ENCODE results near the gene D2HGDH. TPM values are rescaled to one million over a fixed set of nuclear protein-coding genes. Genes with fewer than 3 reads are reported as not detected.

Gene D2HGDH
- total and polyA plus RNA-seq, 2 of the 8 experiments (the other 6 are each of a cell fraction or from before 2014, with no cell fraction given): 3.4 to 8.1 TPM

DNA sequence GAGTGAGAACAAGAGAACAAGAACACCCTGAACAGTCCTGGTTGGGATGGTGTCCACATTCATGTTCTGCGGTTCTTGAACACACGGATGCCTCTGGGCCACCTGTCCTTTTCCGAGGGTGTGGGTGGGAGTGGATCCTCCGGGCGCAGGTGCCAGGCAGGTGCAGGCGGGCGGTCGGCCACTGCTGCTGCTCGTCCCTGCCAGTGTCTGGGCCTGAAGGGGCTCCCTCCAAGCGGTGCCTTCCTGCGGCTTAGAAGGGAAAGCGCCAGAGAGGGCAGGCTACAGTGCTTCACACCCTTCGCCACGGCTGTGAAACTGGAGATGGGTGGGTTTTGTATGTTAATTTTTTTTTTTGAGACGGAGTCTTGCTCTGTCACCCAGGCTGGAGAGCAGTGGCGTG lies 8.0 kb upstream of the D2HGDH start:
- Histone ChIP-seq H3K4ac (replicated peaks; ENCODE audit: insufficient read length, low read depth, low read length) (no peak overlapping the region), H3K27me3 (replicated peaks in 1 of 4; ENCODE audit: control insufficient read depth in 3 of 4, extremely low read depth in 1 of 4, insufficient read depth in 3 of 4, low read length in 3 of 4) (no peaks in the 10 kb centered on the region), H2BK20ac (ENCODE audit: low read length) (no peak overlapping the region), H3K4me2 (ENCODE audit: insufficient read depth in 1 of 2, low read depth in 2 of 2, low read length in 2 of 2) (no peak overlapping the region), H3K36me3 (ENCODE audit: control insufficient read depth in 2 of 4, insufficient read depth in 4 of 4, low read length in 3 of 4) (peaks cover 0 to 27% (median 20%) of the 10 kb centered on the region in 4 experiments; a peak in 6 of 8 replicates), H3K9me3 (ENCODE audit: insufficient read depth in 2 of 2, low read depth in 1 of 2, low read length in 1 of 2) (peaks cover 12 to 16% of the 10 kb centered on the region in 2 experiments), H2BK120ac (replicated peaks; ENCODE audit: low read depth, low read length) (no peak overlapping the region), H2AFZ (ENCODE audit: low read length) (no peak overlapping the region), H4K5ac (ENCODE audit: insufficient read length, low read depth, low read length) (no peak overlapping the region), H2BK15ac (ENCODE audit: low read length) (no peak overlapping the region), H3K4me1 (replicated peaks in 1 of 4; ENCODE audit: control insufficient read depth in 3 of 4, insufficient read depth in 4 of 4, low read length in 3 of 4) (no peaks in the 10 kb centered on the region), H3K9ac (replicated peaks in 1 of 4; ENCODE audit: extremely low read depth in 1 of 4, low read depth in 3 of 4, low read length in 3 of 4) (no peak overlapping the region), H3K27ac (ENCODE audit: low read depth, low read length) (no peak overlapping the region), H2BK12ac (ENCODE audit: low read depth, low read length) (no peak overlapping the region), H3K23ac (ENCODE audit: insufficient read length) (no peak overlapping the region), H2BK5ac (ENCODE audit: low read depth, low read length) (no peak overlapping the region), H4K91ac (replicated peaks; ENCODE audit: insufficient read length, low read length) (no peak overlapping the region), H3K14ac (ENCODE audit: insufficient read length) (no peak overlapping the region), H3K79me1 (ENCODE audit: low read depth, low read length) (peaks cover 2% of the 10 kb centered on the region; the same call in 1 of the 2 replicates), H3K56ac (replicated peaks; ENCODE audit: insufficient read length, low read depth, low read length) (no peak overlapping the region), H3K18ac (ENCODE audit: extremely low read depth, low read length) (no peak overlapping the region), H3K4me3 (ENCODE audit: extremely low read depth in 1 of 4, insufficient read depth in 2 of 4, low read depth in 3 of 4, low read length in 4 of 4) (no peak overlapping the region), H4K20me1 (replicated peaks in 1 of 2; ENCODE audit: control insufficient read depth in 1 of 2, insufficient read depth in 2 of 2, low read length in 2 of 2) (peaks cover 1 to 3% of the 10 kb centered on the region in 2 experiments), H3K23me2 (ENCODE audit: low read depth, low read length) (no peaks in the 10 kb centered on the region), H3K79me2 (ENCODE audit: control insufficient read depth in 1 of 2, insufficient read depth in 2 of 2, low read length in 2 of 2) (no peaks in the 10 kb centered on the region), H2AK5ac (ENCODE audit: low read depth, low read length) (no peak overlapping the region), H4K8ac (ENCODE audit: extremely low read depth, insufficient read depth, low read length) (no peak overlapping the region)
- no peak for FAIRE-seq
- ChIA-PET CTCF (ENCODE audit: partially characterized antibody) (interaction anchor here (1.1 to 2.8 kb wide), 5 partner anchors 7 to 153 kb away, joined by 3 to 28 read pairs (median 6); partner anchors contain the start of gene D2HGDH), POLR2A (ENCODE audit: partially characterized antibody) (interaction anchor here (0.7 to 10.7 kb wide), 6 partner anchors 9 to 82 kb away, joined by 3 to 64 read pairs (median 4); partner anchors contain the start of gene ING5)
- no peak for DNase-seq (ENCODE audit: low read depth in 1 of 2, low spot score in 2 of 2)
- WGBS, 2 experiments (ENCODE audit: extremely low coverage in 1 of 2, insufficient coverage in 1 of 2, insufficient read length in 1 of 2, insufficient replicate concordance in 2 of 2, low coverage in 1 of 2, low lambda C conversion rate in 2 of 2, missing lambda C conversion rate in 1 of 2): 93% methylated on average over 14 of the region's 16 CpGs; no CpG with 5 or more reads in 1 of the 2 experiments
- TF ChIP-seq GTF2F1 (IDR thresholded peaks at IDR 0.05; ENCODE audit: borderline replicate concordance, low read depth, low read length) (no peak), TBP (IDR thresholded peaks at IDR 0.05; ENCODE audit: low read depth, low read length) (no peak), SUZ12 (IDR thresholded peaks at IDR 0.05; ENCODE audit: low read length) (no peak), SP2 (IDR thresholded peaks at IDR 0.05; ENCODE audit: low read length) (no peak), NRF1 (IDR thresholded peaks at IDR 0.05; ENCODE audit: low read depth, low read length) (no peak), CTCF (IDR thresholded peaks at IDR 0.05; ENCODE audit: control extremely low read depth in 1 of 3, insufficient read depth in 1 of 3, low read depth in 1 of 3, low read length in 3 of 3) (no peak), SIX5 (IDR thresholded peaks at IDR 0.05; ENCODE audit: low read depth, low read length) (no peak), HDAC6 (IDR thresholded peaks at IDR 0.05; ENCODE audit: low read depth, low read length) (no peak), SIN3A (conservative IDR thresholded peaks at IDR 0.05 in 1 of 2, IDR thresholded peaks at IDR 0.05 in 1 of 2; ENCODE audit: low read depth in 1 of 2, low read length in 2 of 2) (no peak), KDM4A (IDR thresholded peaks at IDR 0.05; ENCODE audit: low read depth, low read length, severe bottlenecking) (no peak), ATF3 (IDR thresholded peaks at IDR 0.05; ENCODE audit: insufficient read depth, low read depth, low read length) (no peak)
